GM23338 (cell line): Measurements from ENCODE around the gene PRSS21. TPM values are rescaled to one million over a fixed set of nuclear protein-coding genes. Genes with fewer than 3 reads are reported as not detected.

Source experiments
- ATAC-seq: fragments of 200-7000 bp; cut with Tn5 transposase; 3 replicates; pipeline ENCODE4 v1.9.1; 2020
- DNase-seq: peaks from one replicate; pipeline ENCODE4 v3.0.0-alpha.2; 2015; ENCODE audit warnings: low spot score
- H2AFZ ChIP-seq: fragments of 200-600 bp; sonication (generic); 2 replicates; pipeline ENCODE4 v1.8.0; 2016; ENCODE audit warnings: antibody characterized with exemption, mild to moderate bottlenecking, moderate library complexity
- H3F3A ChIP-seq: fragments of 200-600 bp; sonication (generic); replicated peaks from 2 replicates; pipeline ENCODE4 v1.8.0; 2017; ENCODE audit warnings: antibody characterized with exemption, mixed run types, low read depth
- H3K27ac ChIP-seq: fragments of 200-600 bp; sonication (generic); 2 replicates; pipeline ENCODE4 v1.6.1; 2016; ENCODE audit warnings: low read depth
- H3K27me3 ChIP-seq: fragments of 200-600 bp; sonication (generic); 2 replicates; pipeline ENCODE4 v1.8.0; 2016; ENCODE audit warnings: mild to moderate bottlenecking, mixed run types, moderate library complexity; ENCODE audit not compliant: insufficient read depth
- H3K36me3 ChIP-seq: fragments of 200-600 bp; sonication (generic); 2 replicates; pipeline ENCODE4 v1.8.0; 2016; ENCODE audit warnings: mild to moderate bottlenecking; ENCODE audit not compliant: insufficient read depth
- H3K4me1 ChIP-seq: fragments of 200-600 bp; sonication (generic); 2 replicates; pipeline ENCODE4 v1.8.0; 2016; ENCODE audit warnings: mild to moderate bottlenecking, moderate library complexity; ENCODE audit not compliant: insufficient read depth
- H3K4me2 ChIP-seq: fragments of 200-600 bp; sonication (generic); 2 replicates; pipeline ENCODE4 v1.7.1; 2017; ENCODE audit warnings: mixed run types
- H3K4me3 ChIP-seq: fragments of 200-600 bp; sonication (generic); 2 replicates; pipeline ENCODE4 v1.6.1; 2016; ENCODE audit warnings: mixed run types
- H3K79me2 ChIP-seq: fragments of 200-600 bp; sonication (generic); replicated peaks from 2 replicates; pipeline ENCODE4 v1.8.0; 2017; ENCODE audit warnings: mild to moderate bottlenecking; ENCODE audit not compliant: insufficient read depth
- H3K9me2 ChIP-seq: fragments of 200-600 bp; sonication (generic); 2 replicates; pipeline ENCODE4 v1.8.0; 2017; ENCODE audit not compliant: insufficient read depth
- H4K20me1 ChIP-seq: fragments of 200-600 bp; sonication (generic); replicated peaks from 2 replicates; pipeline ENCODE4 v1.8.0; 2017; ENCODE audit warnings: mild to moderate bottlenecking; ENCODE audit not compliant: insufficient read depth
- H3K27ac Mint-ChIP-seq: 2 replicates; pipeline ENCODE4 v1.8.0; 2020; ENCODE audit warnings: inconsistent platforms, mild to moderate bottlenecking, moderate library complexity, mixed read lengths
- H3K27me3 Mint-ChIP-seq: 3 replicates; pipeline ENCODE4 v1.8.0; 2022; ENCODE audit warnings: low read depth, mild to moderate bottlenecking, moderate library complexity, mixed read lengths, inconsistent platforms; ENCODE audit not compliant: insufficient read depth, poor library complexity
- H3K36me3 Mint-ChIP-seq: 3 replicates; pipeline ENCODE4 v1.8.0; 2021; ENCODE audit warnings: low read depth, mild to moderate bottlenecking, inconsistent platforms, moderate library complexity, mixed read lengths
- H3K4me1 Mint-ChIP-seq: 3 replicates; pipeline ENCODE4 v1.8.0; 2020; ENCODE audit warnings: mild to moderate bottlenecking, inconsistent platforms, mixed read lengths
- H3K4me3 Mint-ChIP-seq: 3 replicates; pipeline ENCODE4 v1.8.0; 2021; ENCODE audit warnings: moderate library complexity, mild to moderate bottlenecking, inconsistent platforms, mixed read lengths
- H3K9me3 Mint-ChIP-seq: 3 replicates; pipeline ENCODE4 v1.8.0; 2020; ENCODE audit warnings: moderate library complexity, mild to moderate bottlenecking, inconsistent platforms, mixed read lengths
- CREB1 ChIP-seq: fragments of 250-450 bp; sonication (Bioruptor Pico); IDR thresholded peaks from 2 replicates; pipeline ENCODE4 v1.5.0; 2020; ENCODE audit warnings: low read depth, mild to moderate bottlenecking, moderate library complexity
- EZH2 ChIP-seq: fragments of 200-600 bp; sonication (generic); IDR thresholded peaks from one replicate; pipeline ENCODE4 v1.8.0; 2017; ENCODE audit warnings: antibody characterized with exemption, mild to moderate bottlenecking, low read depth; ENCODE audit not compliant: unreplicated experiment
- EZH2phosphoT487 ChIP-seq: fragments of 200-600 bp; sonication (generic); IDR thresholded peaks from one replicate; pipeline ENCODE4 v1.8.1; 2018; ENCODE audit warnings: antibody characterized with exemption; ENCODE audit not compliant: unreplicated experiment
- JUNB ChIP-seq: IDR thresholded peaks from one replicate; pipeline ENCODE4 v1.6.1; 2016; ENCODE audit warnings: antibody characterized with exemption; ENCODE audit not compliant: unreplicated experiment
- NANOG ChIP-seq: IDR thresholded peaks from 2 replicates; pipeline ENCODE4 v1.6.1; 2016; ENCODE audit warnings: antibody characterized with exemption, borderline replicate concordance
- POLR2AphosphoS5 ChIP-seq: IDR thresholded peaks from 2 replicates; pipeline ENCODE4 v1.6.1; 2016; ENCODE audit warnings: antibody characterized with exemption, low read depth
- STAT1 ChIP-seq: IDR thresholded peaks from one replicate; pipeline ENCODE4 v1.6.1; 2016; ENCODE audit warnings: antibody characterized with exemption; ENCODE audit not compliant: unreplicated experiment
- ZNF114 ChIP-seq: fragments of 250-450 bp; sonication (Bioruptor Pico); IDR thresholded peaks from 2 replicates; pipeline ENCODE4 v1.5.0; 2020; ENCODE audit warnings: mild to moderate bottlenecking, moderate library complexity
- ZNF331 ChIP-seq: fragments of 250-450 bp; sonication (Bioruptor Pico); IDR thresholded peaks from 2 replicates; pipeline ENCODE4 v1.5.0; 2020; ENCODE audit warnings: low read depth, mild to moderate bottlenecking, moderate library complexity
- polyA plus RNA-seq: library from polyadenylated mRNA; unstranded; fragments of >200 nt; fragmentation: Nextera tagmentation; extraction: Ambion mirVana; gene quantifications from 2 replicates; pipeline ENCODE4 v1.2.1, GENCODE V29; 2016
- total RNA-seq: library from RNA; depleted of rRNA; stranded (reverse); fragments of >200 nt; shearing (Covaris generic); gene quantifications from 2 replicates; pipeline ENCODE4 v1.2.3, GENCODE V29; 2014
- TF ChIP-seq, protein P1 (sequence below): IDR thresholded peaks from 2 replicates; pipeline ENCODE4 v1.6.1; 2016; ENCODE audit warnings: antibody characterized with exemption
- TF ChIP-seq, protein P2 (sequence below), 2 experiments: fragments of 200-600 bp in 1 of 2; sonication (generic) in 1 of 2; conservative IDR thresholded peaks; 2 replicates each; pipeline versions ENCODE4 v1.5.1 to v1.6.1; 2016 to 2017; ENCODE audit warnings: antibody characterized with exemption in 2 of 2, low read depth in 2 of 2, mild to moderate bottlenecking in 2 of 2, moderate library complexity in 1 of 2
- TF ChIP-seq, protein P3 (sequence below): fragments of 250-450 bp; sonication (Bioruptor Pico); IDR thresholded peaks from 2 replicates; pipeline ENCODE4 v1.5.0; 2020; ENCODE audit warnings: mild to moderate bottlenecking, moderate library complexity
- TF ChIP-seq, protein P4 (sequence below): IDR thresholded peaks from one replicate; pipeline ENCODE4 v1.6.1; 2018; ENCODE audit warnings: antibody characterized with exemption; ENCODE audit not compliant: unreplicated experiment

The PRSS21 gene
- total and polyA plus RNA-seq, 2 experiments from 2014 or later, result 2.4 to 3.1 TPM

- H3K27me3 ChIP-seq, result no peaks in the 10 kb centered on the region
- Mint-ChIP-seq H3K36me3 (no peaks in the 10 kb centered on the region), H3K9me3 (no peaks in the 10 kb centered on the region), H3K4me1 (no peaks in the 10 kb centered on the region), H3K27ac (no peak overlapping the region), H3K27me3 (peaks cover 6% of the 10 kb centered on the region), H3K4me3 (no peak overlapping the region)
- TF ChIP-seq, protein P1, sequence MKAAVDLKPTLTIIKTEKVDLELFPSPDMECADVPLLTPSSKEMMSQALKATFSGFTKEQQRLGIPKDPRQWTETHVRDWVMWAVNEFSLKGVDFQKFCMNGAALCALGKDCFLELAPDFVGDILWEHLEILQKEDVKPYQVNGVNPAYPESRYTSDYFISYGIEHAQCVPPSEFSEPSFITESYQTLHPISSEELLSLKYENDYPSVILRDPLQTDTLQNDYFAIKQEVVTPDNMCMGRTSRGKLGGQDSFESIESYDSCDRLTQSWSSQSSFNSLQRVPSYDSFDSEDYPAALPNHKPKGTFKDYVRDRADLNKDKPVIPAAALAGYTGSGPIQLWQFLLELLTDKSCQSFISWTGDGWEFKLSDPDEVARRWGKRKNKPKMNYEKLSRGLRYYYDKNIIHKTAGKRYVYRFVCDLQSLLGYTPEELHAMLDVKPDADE, result no peak
- TF ChIP-seq, protein P2, sequence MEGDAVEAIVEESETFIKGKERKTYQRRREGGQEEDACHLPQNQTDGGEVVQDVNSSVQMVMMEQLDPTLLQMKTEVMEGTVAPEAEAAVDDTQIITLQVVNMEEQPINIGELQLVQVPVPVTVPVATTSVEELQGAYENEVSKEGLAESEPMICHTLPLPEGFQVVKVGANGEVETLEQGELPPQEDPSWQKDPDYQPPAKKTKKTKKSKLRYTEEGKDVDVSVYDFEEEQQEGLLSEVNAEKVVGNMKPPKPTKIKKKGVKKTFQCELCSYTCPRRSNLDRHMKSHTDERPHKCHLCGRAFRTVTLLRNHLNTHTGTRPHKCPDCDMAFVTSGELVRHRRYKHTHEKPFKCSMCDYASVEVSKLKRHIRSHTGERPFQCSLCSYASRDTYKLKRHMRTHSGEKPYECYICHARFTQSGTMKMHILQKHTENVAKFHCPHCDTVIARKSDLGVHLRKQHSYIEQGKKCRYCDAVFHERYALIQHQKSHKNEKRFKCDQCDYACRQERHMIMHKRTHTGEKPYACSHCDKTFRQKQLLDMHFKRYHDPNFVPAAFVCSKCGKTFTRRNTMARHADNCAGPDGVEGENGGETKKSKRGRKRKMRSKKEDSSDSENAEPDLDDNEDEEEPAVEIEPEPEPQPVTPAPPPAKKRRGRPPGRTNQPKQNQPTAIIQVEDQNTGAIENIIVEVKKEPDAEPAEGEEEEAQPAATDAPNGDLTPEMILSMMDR (conservative IDR thresholded peaks at IDR 0.05; ENCODE audit: low read depth in 2 of 2), result no peak
- TF ChIP-seq NANOG (no peak), POLR2AphosphoS5 (no peak), EZH2phosphoT487 (no peak), STAT1 (no peak), ZNF331 (CRISPR knock-in tag) (no peak), ZNF114 (CRISPR knock-in tag) (no peak), CREB1 (CRISPR knock-in tag) (no peak), JUNB (no peak), EZH2 (no peak)
- TF ChIP-seq, protein P3, sequence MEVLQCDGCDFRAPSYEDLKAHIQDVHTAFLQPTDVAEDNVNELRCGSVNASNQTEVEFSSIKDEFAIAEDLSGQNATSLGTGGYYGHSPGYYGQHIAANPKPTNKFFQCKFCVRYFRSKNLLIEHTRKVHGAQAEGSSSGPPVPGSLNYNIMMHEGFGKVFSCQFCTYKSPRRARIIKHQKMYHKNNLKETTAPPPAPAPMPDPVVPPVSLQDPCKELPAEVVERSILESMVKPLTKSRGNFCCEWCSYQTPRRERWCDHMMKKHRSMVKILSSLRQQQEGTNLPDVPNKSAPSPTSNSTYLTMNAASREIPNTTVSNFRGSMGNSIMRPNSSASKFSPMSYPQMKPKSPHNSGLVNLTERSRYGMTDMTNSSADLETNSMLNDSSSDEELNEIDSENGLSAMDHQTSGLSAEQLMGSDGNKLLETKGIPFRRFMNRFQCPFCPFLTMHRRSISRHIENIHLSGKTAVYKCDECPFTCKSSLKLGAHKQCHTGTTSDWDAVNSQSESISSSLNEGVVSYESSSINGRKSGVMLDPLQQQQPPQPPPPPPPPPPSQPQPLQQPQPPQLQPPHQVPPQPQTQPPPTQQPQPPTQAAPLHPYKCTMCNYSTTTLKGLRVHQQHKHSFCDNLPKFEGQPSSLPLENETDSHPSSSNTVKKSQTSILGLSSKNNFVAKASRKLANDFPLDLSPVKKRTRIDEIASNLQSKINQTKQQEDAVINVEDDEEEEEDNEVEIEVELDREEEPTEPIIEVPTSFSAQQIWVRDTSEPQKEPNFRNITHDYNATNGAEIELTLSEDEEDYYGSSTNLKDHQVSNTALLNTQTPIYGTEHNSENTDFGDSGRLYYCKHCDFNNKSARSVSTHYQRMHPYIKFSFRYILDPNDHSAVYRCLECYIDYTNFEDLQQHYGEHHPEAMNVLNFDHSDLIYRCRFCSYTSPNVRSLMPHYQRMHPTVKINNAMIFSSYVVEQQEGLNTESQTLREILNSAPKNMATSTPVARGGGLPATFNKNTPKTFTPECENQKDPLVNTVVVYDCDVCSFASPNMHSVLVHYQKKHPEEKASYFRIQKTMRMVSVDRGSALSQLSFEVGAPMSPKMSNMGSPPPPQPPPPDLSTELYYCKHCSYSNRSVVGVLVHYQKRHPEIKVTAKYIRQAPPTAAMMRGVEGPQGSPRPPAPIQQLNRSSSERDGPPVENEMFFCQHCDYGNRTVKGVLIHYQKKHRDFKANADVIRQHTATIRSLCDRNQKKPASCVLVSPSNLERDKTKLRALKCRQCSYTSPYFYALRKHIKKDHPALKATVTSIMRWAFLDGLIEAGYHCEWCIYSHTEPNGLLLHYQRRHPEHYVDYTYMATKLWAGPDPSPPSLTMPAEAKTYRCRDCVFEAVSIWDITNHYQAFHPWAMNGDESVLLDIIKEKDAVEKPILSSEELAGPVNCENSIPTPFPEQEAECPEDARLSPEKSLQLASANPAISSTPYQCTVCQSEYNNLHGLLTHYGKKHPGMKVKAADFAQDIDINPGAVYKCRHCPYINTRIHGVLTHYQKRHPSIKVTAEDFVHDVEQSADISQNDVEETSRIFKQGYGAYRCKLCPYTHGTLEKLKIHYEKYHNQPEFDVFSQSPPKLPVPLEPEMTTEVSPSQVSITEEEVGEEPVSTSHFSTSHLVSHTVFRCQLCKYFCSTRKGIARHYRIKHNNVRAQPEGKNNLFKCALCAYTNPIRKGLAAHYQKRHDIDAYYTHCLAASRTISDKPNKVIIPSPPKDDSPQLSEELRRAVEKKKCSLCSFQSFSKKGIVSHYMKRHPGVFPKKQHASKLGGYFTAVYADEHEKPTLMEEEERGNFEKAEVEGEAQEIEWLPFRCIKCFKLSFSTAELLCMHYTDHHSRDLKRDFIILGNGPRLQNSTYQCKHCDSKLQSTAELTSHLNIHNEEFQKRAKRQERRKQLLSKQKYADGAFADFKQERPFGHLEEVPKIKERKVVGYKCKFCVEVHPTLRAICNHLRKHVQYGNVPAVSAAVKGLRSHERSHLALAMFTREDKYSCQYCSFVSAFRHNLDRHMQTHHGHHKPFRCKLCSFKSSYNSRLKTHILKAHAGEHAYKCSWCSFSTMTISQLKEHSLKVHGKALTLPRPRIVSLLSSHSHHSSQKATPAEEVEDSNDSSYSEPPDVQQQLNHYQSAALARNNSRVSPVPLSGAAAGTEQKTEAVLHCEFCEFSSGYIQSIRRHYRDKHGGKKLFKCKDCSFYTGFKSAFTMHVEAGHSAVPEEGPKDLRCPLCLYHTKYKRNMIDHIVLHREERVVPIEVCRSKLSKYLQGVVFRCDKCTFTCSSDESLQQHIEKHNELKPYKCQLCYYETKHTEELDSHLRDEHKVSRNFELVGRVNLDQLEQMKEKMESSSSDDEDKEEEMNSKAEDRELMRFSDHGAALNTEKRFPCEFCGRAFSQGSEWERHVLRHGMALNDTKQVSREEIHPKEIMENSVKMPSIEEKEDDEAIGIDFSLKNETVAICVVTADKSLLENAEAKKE (CRISPR knock-in tag), result no peak
- TF ChIP-seq, protein P4, sequence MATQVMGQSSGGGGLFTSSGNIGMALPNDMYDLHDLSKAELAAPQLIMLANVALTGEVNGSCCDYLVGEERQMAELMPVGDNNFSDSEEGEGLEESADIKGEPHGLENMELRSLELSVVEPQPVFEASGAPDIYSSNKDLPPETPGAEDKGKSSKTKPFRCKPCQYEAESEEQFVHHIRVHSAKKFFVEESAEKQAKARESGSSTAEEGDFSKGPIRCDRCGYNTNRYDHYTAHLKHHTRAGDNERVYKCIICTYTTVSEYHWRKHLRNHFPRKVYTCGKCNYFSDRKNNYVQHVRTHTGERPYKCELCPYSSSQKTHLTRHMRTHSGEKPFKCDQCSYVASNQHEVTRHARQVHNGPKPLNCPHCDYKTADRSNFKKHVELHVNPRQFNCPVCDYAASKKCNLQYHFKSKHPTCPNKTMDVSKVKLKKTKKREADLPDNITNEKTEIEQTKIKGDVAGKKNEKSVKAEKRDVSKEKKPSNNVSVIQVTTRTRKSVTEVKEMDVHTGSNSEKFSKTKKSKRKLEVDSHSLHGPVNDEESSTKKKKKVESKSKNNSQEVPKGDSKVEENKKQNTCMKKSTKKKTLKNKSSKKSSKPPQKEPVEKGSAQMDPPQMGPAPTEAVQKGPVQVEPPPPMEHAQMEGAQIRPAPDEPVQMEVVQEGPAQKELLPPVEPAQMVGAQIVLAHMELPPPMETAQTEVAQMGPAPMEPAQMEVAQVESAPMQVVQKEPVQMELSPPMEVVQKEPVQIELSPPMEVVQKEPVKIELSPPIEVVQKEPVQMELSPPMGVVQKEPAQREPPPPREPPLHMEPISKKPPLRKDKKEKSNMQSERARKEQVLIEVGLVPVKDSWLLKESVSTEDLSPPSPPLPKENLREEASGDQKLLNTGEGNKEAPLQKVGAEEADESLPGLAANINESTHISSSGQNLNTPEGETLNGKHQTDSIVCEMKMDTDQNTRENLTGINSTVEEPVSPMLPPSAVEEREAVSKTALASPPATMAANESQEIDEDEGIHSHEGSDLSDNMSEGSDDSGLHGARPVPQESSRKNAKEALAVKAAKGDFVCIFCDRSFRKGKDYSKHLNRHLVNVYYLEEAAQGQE, result no peak
- H3K4me3 ChIP-seq, result no peak overlapping the region
- no peaks in the 10 kb centered on the region for H4K20me1 ChIP-seq
- no peaks in the 10 kb centered on the region for H3K79me2 ChIP-seq
- H3K4me1 ChIP-seq, result no peaks in the 10 kb centered on the region
- H3F3A ChIP-seq, result no peaks in the 10 kb centered on the region
- no peaks in the 10 kb centered on the region for H3K9me2 ChIP-seq
- ATAC-seq (no peak), DNase-seq (no peak)
- no peak overlapping the region for H3K27ac ChIP-seq
- H2AFZ ChIP-seq, result no peak overlapping the region
- no peak overlapping the region for H3K4me2 ChIP-seq
- no peaks in the 10 kb centered on the region for H3K36me3 ChIP-seq
Observed at GRCh38 chr16:2822158-2822495, 5.1 kb downstream of the PRSS21 start.
